Suppressor macrophage (primary cell): Measurements from ENCODE around the gene PRKAG2.
"Not testable (repeated sequence)": the region's sequence is repeated elsewhere in the genome, so short reads cannot be mapped to it uniquely, and the experiment has no call there.

ENCODE experiments used
- DNase-seq, 4 experiments: peaks; one replicate each; pipeline ENCODE4 v3.0.0-alpha.2; 2020 to 2022

PRKAG2 gene

DNA sequence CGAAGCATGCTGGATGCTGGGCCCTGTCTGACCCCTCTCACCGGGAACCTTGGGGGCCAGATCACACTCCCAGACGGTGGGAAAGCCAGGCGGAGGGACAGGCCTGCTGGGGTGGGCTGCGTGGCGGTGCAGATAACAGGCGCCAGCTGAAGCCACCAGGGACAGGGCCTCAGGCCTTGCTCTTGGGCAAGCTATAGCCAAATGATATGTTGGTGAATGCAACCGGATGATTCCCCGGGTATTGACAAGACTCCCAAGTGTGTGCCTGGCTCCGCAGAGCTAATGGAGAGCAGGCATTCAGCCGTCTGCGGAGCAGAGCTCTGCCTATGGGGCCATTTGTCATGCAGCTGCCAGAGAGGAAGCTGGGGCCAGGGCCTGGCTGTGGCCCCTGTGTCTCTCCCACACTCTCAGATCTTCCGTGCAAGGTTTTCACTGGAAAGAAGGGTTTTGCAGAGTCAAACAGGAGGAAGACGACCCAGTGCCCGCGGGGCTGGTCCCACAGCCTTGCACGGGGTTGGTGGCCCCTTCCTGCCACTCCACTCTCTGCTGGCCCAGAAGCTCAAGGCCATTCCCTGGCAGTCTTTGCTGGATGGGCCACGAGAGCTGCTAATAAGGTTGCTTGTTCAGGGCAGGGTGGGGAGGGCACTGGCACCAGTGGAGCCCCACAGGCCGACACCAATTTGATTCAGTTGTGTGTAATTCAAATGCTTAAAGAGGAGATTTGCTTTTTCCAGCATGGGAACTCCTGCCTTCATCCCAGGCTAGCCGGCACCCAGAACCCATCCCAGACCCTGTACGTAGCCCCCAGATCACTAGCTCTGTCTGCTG, 91.8 kb downstream of the PRKAG2 start:
- DNase-seq = no peak

DNA sequence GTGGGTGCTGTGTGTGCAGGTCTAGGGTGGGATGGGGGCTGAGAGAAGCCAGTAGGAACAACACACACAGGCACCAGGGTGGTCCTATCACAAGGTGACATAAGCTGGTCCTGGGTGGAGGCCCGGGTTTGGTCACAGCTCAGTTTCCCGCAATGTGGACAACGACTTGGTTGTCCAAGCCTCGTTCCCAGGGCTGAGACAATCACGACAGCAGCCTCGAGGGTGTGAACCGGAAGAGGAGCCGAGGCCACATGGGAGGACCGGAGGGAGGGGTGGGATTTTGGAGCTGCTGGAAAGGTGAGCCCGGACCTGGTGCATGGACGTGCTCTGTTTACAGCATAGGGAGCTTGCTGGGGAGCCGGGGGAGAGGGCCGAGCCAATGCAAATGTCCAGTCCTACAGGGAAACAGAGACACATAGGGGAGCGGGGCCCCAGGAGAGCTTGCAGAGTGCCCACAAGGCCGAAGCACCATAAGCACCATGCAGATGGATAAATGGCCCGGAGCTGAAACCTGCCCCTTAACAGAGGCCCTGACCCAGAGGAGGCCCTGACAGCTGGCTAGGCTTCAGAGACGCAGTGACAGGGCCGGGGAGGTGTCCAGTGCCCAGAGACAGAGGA, 92.8 kb downstream of the PRKAG2 start:
- DNase-seq = no peak

DNA sequence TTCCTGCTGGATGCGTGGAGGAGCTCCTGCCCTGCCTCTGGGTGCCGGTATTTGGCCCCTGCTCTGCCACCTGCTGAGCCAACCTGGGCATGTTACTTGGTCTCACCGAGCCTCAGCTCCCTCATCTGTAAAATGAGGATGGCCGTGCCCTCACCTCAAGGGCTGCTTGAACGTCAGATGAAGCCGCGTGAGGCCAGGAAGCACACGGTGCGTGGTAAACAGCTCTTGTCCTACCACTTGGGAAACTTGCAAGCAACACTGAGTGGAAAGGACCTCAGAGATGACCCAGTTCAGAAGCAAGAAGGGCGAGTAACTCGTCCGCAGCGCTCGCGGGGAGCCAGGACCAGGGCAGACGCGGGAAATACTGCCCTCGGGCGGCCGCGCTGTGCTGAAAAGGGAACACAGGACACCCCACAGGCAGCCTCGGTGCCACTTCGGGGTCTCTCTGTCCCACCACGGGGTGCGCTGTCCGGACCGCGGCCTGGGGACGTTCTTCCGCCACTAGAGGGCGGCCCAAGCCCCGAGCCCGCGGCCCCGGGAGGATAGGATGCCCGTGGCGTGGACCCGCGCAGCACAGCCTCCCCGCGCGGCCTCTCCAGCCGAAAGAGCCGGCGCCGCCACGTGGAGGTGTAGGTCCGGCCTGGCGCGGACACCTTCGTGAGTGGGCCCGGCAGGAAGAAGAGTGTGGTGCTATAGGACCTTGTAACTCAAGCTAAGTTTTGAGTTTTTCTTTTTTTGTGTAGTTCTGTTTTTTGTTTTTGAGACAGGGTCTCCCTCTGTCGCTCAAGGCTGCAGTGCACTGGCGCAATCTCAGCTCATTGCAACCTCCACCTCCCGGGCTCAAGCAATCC, 94.1 kb downstream of the PRKAG2 start:
- DNase-seq = peak; percentile 85 to 94 (median 91)

GRCh38 chr7:151782256-151782597, 94.7 kb downstream of the PRKAG2 start:
- DNase-seq = not testable (repeated sequence)

- DNase-seq = no peak
Measured at GRCh38 chr7:151781161-151781845, 95.6 kb downstream of the PRKAG2 start.

GRCh38 chr7:151780631-151781030, 96.3 kb downstream of the PRKAG2 start:
- DNase-seq = no peak

- DNase-seq = no peak
Measured at GRCh38 chr7:151779678-151780077, 97.2 kb downstream of the PRKAG2 start.

DNA sequence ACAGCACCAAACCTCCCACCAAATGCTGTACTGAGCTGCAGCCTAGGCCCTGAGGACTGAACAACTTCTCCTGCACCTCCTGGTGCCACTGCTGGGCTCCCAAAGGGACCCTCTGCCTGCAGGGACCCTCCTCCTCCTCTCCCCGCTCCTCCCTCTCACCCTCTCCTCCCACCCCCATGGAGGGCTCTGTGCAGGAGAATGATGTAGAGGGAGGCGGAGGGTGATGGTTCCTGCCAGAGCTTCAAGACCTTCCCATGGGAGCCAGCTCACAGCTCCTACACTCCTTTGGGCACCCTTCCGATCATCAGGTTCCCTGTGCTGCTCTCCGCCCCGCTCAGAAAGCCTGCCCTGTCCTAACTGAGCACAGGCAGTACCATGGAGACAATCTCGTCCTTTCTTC, 97.7 kb downstream of the PRKAG2 start:
- DNase-seq = no peak

DNA sequence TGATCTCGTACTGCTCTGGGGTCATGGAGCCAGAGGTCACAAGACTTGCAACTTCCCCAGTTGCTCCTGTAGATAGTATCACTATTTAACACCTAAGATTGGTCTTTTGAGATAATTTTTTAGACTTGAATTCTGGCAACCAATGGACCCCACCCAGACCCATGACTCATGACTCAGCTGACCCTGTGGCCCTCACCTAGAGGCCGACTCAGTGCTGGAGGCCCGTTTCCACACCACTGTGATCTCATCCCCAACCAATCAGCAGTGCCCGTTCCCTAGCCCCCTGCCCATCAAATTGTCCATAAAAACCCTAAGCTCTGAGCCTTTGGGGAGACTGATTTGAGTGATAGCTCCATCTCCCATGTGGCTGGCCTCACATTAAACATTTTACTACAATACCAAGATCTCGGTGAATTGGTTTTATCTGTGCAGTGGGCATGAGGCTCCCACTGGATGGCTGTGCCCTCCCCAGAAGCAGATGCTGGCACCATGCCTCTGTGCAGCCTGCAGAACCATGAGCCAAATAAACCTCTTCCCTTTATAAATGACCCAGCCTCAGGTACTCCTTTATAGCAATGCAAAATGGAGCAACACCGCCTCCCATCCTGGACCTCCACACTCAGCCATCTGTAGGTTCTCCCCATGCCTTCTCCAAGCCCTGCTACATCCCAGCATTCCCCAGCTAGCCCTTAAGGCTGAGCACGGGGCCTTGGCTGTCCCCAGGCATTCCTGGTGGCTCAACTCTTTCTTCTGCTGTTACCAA, 98.8 kb downstream of the PRKAG2 start:
- DNase-seq = no peak

GRCh38 chr7:151777495-151777880, 99.4 kb downstream of the PRKAG2 start:
- DNase-seq = no peak

GRCh38 chr7:151776876-151777494, 99.9 kb downstream of the PRKAG2 start:
- no peak for DNase-seq

- DNase-seq = no peak
Measured at GRCh38 chr7:151776446-151776845, 100.5 kb downstream of the PRKAG2 start.

DNA sequence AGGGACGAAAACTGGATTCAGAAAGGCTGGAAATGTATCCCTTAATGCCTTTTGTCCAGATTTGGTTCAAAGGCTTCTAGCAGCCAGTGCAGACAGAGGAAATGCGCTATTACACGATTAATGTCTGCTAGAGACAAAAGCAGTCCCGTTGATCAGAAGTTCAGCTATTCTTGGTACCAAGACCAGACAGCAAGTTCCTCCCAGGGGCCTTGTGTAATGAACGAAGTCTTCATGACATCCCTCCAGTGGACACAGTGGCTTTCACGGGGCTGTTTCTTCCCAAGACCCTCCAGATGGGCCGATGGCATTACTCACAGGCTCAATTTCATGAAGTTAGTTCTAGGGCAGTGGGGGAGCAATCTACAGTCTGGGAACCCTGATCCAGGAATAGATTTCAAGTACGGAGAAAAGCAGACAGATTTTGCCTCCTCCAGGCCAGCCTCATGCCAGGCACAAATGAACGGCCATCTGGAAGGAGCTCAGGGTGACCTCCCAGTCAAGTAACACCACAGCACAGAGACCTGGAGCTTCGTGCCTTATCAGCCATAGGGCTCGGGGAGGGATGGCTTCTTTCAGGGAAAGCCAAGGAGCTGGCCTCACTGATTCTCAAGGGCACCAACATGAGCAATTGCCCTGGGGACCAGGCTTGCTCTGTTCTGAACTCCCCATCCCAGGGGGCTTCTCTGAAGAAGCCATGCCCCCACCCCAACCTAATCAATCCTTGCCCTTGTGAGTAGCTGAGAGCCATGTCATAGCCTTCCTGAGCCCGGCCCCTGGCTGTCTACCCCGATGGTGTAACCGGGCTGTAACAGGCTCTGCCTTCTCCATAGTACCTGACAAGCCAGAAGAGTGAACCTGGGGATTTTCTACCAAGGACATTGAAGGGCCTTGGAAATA, 101.1 kb downstream of the PRKAG2 start:
- no peak for DNase-seq

DNA sequence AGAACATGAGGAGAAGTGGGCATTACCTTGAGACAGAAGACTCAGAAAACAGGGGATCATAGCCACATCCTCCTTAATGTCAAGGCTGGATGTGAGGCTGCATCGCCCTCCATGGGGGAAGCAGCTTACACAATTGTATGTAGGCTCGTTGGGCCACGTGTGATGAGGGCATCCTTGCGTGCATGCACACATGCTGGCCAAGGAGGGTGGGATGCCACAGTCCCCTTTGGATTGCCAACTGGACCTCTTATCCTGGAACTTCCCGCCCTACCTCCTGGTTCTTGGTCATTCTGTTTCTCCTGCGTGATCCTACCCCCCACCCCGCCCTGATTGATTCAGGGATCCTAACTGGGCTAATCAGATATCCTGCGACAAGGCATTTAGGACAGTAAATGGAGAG, 102.0 kb downstream of the PRKAG2 start:
- no peak for DNase-seq

DNA sequence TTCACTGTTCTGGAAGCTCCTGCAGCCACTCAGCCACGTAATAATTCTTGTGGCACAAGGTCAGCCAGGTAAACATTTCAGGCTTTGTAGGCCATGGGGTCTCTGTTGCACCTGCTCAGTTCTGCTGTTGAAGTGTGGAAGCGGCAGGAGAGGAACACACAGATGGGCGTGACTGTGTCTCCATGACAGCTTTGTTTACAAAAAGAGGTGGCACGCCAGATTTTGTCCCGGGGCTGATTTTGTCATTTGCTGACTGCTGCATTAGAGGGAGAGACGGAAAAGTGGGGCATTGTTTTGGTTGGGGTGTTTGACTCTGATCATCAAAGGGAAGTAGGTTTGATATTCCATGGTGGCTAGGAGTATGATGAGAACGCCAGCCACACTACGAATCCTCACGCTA, 103.1 kb downstream of the PRKAG2 start:
- no peak for DNase-seq

DNA sequence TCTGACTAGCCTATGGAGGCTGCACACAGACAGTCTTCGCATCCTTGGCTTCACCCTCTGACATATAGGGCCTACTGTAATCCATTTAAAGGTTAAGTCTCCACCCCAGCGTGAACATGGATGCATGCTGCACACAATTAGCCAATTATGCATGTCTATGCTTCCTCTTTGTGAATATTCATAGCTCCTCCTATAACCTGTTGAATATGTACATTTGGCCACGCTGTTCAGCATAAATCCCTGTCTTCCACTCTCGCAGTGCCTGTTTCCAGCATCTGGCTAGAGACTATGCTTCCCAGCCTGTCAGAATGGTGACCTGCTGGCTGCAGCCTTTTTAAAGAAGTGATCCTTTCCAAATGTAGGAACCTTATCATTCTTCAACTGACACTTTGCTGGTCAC, 106.7 kb downstream of the PRKAG2 start:
- no peak for DNase-seq

GRCh38 chr7:151769188-151769821, 107.6 kb downstream of the PRKAG2 start:
- no peak for DNase-seq

DNA sequence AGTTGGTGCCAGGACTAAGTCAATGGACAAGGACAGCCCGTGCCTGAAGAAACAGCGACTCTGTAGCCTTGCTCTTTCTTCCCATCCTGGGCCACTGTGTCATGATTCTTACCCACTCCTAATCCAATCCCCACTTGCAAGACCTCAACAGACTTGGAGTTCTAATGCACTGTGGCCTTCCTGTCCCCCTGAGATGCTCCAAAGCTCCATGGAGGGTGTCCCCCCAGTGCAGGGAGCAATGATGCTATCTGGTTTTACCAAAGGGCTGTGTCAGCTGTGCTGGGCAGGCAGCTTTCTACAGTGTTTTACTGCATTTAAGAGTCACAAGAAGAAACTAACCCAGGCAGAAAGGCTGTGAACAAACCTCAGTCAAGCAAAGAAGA, 108.1 kb downstream of the PRKAG2 start:
- no peak for DNase-seq

GRCh38 chr7:151767557-151767956, 109.4 kb downstream of the PRKAG2 start:
- DNase-seq = peak in 1 of 4 experiments; percentile 73
